Right lung (tissue), 5 donors: ENCODE results near the gene CDC5L. TPM values are rescaled to one million over a fixed set of nuclear protein-coding genes. Genes with fewer than 3 reads are reported as not detected.
A peak's percentile ranks its signal among the peaks of the same experiment; 100 is the strongest.

Experiments used
- DNase-seq, 2 donors: peaks; one replicate each; pipeline ENCODE4 v3.0.0-alpha.2; 2013
- polyA plus RNA-seq, 5 donors: library from polyadenylated mRNA; unstranded; fragments of 120-200 nt; gene quantifications; one replicate each; pipeline versions ENCODE4 v1.2.1 to v1.2.3, GENCODE V29; 2013; ENCODE audit warnings: inconsistent platforms in 1 of 5, low replicate concordance in 1 of 5; ENCODE audit not compliant: insufficient read length in 5 of 5, insufficient read depth in 1 of 5

CDC5L gene
- polyA plus RNA-seq, 5 donors = 27.3 to 40.8 (median 37.5) TPM

DNA sequence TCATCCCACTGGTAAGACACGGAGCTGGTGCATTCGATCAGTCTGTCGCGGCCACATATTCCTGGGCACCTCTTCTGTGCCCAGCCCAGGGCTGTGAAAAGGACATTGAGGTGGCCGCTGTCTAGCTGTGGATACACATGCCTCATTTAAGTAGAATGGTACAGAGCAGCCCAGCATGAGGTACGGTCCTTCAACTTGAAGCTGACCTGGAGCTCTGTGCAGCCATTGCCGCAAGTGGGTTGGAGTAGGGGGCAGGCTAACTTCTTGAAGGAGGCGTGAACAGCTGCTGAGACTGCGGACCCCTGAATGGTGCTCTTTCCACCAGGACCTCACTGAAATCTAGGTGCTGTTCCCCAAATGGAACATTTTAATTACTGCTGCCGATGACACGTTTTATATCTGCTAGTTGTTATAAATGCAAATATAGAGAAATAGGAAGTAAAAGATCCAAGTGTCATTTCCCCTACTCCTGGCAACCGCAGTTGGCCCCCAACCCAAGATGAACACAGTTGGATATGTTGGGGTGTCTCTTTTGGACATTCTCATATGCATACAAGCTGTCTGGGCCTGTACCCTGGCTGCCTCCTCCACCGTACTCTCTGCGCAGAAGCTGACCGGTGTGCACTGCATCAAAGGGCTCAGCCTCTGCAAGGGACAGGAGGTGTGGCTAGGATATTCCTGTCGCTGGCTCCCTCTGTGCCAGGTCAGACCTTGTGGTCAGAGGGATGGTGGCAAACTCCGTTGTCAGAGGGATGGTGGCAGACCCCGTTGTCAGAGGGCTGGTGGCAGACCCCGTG lies 86.1 kb downstream of the CDC5L start:
- DNase-seq = no peak

DNA sequence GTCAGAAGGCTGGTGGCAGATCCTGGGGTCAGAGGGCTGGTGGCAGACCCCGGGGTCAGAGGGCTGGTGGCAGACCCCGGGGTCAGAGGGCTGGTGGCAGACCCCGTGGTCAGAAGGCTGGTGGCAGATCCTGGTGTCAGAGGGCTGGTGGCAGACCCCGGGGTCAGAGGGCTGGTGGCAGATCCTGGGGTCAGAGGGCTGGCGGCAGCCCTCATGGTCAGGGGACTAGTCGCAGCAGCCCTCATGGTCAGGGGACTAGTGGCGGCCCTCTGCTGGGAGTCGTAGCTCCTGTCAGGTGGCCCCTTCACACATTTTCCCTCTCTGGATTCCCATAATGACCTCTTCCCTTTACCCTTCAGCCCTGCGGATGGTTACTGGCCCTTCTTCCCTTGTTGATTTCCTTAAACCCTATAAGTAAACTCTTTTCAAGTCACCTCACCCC lies 86.7 kb downstream of the CDC5L start:
- DNase-seq = no peak

DNA sequence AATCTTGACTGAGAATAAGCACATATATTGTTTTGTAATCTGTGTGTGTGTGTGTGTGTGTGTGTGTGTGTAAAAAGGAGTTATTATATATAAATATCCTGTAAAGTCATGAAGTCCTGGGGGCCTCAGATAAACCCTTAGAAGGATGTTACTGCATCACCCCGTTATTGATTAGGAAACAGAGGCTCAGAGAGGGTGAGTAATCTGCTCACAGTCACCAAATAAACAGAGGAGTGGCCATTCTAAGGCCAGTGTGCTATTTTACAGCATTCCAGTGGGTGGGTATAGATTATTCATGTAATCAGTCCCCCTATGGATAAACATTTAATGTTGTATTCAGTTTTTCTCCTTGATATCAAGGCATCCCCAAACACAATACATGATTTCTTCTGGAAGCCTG lies 87.1 kb downstream of the CDC5L start:
- DNase-seq = no peak

DNA sequence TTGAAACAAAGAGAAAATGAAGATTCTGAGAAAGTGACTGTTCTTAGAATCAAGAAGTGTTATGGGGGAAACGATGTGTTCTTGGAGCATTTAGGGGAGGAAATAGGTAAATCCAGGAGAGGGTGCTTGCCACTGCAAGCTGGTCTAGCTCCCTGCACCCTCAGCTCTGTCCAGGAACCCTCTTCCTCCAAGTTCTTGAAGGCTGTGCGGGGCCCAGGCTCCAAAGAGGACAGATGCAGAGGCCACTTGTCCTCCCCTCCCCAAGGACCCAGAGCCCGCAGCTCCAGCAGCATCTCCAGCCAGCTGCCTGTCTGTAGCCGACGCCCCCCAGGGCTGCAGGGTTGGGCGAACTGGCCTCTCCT lies 87.9 kb downstream of the CDC5L start:
- DNase-seq = no peak

DNA sequence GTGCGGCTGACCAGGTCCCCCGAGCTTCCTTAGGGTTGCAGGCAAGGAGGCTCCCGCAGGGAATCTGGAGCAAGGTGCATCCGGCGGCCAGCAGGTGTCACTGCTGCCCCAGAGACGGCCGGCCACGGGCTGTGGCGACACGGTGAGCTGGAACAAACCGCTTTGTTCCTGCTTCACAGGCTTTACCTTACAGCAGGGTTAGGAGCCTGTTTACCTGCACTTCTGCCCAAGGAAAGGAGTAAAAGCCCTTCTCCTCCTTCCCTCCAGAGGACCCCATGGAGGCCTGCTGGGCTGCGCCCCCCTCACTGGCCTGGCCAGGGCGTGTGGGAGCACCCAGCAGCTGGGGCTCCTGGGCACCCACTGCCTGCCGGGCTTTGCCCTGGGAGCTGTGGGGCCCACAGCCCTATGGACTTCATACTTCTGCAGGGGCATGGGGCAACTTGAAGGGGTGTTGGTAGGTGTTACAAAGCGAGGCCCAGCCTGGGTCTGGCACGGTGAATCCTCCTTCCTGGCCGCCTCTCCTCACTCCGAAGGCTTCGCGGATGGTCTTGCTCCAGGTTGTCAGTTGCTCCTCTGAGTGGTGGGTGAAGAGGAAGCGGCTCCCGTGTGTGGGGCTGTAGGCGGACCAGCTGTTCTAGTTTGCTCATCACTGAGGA lies 88.4 kb downstream of the CDC5L start:
- DNase-seq = peak; percentile 76 to 80

DNA sequence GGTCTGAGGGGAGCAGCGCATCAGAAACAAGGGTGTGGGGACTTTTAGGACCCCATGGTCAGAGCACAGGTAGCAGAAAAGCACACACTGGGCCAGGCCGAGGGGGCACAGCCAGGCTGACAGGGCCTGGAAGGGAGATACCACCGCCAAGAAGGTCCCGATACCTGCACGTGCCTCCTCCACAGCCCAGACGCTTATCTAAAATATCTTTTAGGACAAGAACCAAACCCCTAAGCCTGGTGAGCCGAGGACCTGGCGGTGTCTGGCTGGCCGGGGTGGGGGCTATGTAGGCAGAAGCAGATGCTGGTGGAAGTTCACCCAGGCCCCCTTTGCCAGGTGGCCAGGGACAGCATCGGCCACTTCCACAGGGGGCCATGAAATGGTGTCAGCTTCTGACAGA lies 89.3 kb downstream of the CDC5L start:
- DNase-seq = no peak

DNA sequence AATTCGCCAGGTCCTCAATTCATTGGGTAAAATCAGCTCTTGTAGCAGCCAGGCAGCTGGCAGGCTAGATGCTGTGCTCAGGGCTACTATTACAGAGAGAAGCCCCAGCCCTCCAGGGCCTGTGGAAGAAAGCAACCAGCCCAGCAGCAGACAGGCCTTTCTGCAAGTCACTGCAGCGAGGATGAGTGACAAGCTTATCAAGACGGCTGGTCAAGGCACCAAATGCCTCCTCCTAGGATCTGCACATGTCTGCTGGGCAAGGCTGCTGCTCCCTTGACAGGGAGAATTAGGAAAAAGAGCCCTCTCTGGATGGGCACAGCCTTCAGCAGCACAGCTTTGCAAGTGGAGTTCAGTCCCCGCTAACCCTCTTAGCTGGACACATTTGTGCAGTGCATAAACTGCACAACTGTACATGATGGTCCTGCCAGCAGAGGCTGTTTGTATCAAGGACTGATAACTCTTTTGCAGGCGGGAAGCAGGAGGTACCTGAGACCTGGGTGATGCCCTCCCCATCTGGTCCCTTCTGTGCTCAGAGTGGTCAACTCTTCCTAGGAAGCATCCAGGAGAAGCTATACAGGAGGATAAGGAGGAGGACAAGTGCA lies 89.9 kb downstream of the CDC5L start:
- DNase-seq = no peak

DNA sequence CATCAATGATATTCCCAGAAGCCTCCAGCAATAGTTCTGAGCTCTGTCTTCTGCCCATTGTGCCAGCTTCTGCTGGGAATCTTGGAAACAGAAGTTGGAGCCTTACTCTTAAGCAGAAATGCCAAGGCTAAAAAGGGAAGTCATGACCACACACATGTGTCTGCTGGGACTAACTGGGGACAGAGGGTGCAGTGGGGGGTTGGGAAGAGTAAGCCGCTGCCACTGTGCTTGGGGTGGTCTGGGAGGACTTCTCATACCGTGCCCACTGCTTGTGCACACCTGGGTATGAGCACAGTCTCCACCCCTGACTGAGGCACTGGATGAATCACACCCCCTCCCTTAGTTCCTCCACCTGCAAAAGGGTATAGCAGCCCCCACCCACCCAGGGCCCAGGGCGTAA lies 90.7 kb downstream of the CDC5L start:
- no peak for DNase-seq

DNA sequence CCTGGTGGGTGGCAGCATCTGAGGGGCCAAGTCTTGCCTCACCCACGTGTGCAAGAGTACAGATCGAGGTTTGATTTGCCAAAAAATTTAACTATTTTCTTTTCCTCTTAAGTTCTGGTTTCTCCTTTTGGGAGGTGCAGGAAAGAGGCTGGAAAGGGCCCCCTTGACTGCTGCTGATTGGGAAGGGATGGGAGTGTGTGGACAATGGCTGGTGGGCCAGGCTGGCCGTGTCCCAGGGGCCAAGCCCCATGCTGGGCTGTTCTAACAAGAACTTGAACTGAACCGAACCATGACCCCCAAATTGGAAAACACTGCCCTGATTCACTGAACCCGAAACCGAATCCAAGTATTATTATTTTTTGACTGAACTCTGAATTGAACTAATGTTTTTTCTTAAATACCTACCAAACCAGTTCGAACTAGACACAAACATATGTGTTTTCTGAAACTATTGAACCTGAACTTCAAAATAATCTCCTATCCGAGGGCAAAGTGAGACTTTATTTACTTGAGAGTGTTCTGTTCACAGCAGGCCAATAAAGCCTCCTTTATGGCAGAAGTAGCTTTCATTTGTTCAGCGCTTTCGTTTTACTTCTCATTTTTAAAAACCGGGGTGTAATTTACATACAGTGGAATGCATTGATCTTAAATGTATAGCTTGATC lies 91.2 kb downstream of the CDC5L start:
- DNase-seq = no peak

DNA sequence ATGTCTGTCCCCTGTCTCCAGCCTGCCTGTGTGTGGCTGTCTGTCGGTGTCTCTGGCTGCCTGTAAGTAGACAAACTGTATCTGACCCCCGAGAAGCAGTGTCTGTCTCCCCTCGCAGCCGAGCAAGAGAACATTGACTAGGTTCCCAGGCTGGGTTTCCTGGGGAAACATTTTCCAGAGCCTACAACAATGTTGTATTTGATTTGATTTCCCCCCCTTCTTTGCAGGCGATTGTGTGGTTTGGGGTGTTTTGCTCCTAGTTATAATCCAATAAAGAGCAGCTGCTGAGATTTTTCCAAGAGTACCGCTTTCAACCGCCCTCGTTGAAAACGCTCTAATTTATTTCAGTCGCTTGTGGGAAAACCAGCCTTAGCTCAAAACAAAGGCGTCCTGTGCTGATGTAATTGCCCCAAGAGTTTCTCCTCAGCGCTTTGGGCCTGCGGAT lies 92.6 kb downstream of the CDC5L start:
- DNase-seq = no peak

DNA sequence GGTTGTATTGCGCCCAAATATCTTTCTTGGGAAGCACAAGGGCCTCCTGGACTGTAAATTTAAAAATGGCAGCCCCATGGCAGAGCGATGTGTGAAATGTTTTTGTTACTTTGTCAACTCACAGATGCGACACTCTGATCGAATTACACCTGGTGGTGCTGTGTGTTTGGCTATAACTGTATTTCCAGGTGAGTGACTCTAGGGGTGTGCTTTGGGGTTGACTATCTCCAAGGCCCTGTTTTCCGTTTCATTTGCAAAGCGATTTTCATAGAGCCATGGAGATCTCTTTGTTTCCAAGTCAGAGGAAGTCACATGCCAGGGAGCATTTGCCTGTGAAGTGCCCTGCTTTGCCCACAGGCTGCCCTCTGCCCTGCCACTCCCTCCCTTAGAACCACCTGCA lies 93.5 kb downstream of the CDC5L start:
- DNase-seq = no peak

DNA sequence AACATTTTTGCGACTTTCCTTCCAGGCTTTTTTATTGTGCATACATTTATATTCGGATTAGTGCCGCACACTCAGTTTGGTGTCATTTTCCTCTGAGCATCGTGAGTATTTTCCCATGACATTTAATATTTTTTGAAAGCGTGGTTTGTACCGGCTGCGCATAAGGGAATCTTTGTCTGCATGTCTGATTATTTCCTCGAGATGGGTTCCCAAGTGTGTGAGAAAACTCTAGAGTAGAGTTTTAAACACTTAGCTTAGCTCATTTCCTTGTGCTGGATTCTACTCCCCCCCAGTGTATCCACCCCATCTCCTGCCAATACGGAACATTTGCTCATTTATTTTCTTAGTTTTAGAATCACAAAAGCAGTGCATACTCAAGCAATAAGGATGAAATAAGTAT lies 94.3 kb downstream of the CDC5L start:
- no peak for DNase-seq

DNA sequence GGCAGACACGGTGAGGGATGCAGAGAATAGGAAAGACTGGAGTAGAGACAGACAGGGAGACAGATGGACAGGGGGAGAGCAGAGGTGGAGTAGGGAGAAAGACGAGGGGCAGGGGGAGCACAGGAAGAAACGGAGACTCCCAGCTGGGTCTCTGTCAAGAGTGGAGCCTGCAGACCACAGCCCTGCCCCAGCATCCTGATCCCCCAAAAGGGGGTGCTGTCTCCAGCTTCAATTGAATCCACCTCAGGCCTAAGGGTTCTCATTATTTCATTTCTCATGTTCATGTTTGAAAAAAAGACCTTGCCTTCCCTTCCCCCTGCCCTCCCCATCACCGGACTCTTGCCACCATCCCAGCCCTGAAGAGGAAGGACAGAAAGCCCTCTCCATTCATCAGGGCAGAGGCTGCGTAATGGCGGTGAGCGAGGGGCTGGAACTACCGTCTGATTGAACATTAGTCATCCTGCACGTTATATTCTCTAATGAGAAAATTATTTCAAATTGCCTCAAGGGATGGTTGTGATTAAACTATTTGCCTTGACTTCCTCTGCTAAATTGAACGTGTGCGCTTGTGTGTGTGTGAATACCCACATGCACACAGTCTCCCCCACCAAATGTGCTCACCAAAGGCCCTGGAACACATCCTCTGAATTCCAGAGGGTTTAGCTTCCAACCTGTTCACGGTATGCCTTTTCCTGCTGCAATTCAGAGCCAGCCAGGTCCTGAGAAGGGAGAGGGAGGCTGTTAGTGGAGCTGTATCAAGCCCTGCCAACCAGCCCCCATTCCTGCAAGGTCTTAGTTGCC lies 98.3 kb downstream of the CDC5L start:
- no peak for DNase-seq

DNA sequence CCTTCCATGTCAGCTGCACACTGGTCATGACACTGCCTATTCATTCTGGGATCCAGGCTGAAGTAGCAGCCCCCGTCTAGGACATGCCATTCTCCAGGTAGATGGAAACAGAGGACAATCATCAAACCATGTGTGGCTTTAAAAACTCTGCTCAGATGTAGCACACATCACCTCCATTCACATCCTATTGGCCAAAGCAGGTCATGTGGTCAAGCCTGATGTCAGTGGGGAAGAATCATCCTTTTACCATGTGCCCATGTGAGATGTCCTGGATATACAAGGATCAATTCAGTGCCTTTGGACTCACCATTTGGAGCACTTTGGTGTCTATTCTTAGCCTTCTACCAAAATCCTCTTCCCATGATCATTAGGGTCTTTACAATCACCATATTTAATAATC lies 99.5 kb downstream of the CDC5L start:
- DNase-seq = no peak

DNA sequence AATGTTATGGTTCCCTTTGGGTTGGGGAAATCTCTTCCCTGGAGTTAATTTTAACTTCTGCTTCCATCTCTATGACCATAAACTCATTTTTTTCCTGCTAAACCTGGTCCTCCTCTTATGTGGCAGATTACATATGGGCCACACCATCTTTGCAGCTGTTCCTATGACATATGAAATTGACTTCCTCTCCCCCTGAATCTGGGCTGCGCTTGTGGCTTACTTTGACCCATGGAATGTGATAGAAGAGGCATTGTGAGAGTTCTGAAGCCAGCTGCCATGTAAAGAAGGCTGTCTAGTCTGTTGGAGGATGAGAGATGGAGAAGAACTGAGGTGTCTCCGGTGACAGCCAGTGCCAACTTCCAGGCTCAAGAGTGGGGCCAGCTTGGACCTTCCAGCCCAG lies 100.1 kb downstream of the CDC5L start:
- DNase-seq = no peak

DNA sequence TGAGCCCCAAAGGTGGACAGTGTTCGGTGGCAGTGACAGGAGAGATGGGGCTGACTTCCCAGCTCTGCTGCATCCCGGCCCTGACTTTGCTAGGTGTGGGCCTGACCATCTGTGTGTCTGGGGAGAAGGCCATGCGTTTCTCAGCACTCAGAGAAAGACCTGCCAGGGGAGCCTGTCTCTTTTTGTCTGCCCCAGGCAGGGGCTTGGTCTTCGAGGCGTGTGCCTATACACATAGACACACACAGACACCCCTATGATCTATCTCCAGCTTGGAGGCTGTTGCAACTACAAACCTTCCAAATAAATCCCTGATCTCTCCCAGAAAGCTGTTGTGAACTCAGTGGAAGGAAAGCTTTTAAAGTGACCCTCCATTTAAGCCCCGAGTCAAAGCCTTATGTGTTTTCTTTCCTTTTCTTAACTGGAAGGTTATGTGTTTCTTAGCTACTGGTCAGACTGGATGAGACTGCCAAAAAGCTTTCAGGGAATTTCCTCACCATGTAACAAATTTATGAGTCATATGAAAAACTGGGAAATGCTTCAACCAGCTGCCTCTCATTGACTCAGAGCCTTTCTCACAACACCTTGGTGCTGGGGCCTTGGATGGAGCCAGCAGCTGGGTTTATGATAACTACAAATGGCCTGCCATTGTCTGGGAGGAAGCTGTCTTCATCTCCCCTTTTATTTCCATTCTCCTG lies 102.6 kb downstream of the CDC5L start:
- DNase-seq = peak; percentile 57 to 65

DNA sequence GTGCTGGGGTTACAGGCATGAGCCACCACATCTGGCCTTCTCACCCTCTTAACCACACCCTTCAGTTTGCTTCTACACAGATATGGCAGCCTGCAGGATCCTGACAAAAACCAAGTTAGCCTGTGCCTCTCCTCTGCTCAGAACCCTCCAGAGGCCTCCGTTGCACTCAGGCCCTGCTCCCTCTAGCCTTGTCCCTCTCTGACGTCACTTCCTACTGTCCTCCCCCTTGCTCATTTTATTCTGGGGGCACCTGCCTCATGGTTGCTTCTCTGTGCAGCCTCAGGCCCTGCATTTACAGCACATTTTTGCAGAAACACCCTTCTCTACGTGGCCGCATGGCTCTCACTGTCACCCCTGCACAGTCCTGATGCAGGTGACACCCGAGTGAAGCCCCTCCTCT lies 105.6 kb downstream of the CDC5L start:
- DNase-seq = no peak

DNA sequence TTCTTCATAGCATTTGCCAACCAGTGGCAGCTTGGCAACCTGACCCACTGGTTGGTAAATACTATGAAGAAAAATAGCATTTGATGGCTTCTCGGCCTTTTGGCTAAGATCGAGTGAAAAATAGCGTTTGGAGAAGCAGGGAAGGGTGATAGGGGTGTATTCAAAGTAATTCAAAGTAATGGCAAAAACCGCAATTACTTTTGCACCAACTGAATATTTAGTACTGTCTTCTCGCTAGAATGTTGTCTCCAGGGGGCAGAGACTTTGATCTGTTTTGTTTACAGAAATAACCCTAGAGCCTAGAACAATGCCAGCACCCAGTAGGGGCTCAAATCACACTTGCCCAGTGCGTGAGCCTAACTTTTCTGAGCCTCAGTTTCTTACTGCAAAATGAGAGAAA lies 106.1 kb downstream of the CDC5L start:
- no peak for DNase-seq

DNA sequence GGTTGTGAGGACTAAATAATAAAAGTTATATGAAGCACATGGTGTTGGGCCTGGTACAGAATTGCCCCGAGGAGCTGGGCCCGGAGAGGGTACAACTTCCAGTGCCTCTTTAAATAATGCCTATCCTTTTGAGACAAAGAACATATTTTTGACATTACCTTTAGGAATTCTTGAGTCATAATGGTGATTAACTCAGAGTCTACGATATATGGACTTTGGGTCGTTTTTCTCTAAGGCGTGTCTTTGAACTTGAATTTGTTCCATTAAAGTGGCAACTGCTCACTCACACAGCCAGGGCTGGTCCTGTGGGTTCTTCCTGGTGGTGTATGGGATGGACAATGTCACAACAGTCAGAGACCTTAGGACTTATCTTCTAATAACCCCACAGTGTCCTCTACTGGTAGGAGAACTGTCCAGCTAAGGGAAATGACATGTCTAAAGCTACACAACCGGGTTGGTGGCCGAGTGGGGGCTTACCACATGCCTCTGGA lies 106.5 kb downstream of the CDC5L start:
- no peak for DNase-seq

DNA sequence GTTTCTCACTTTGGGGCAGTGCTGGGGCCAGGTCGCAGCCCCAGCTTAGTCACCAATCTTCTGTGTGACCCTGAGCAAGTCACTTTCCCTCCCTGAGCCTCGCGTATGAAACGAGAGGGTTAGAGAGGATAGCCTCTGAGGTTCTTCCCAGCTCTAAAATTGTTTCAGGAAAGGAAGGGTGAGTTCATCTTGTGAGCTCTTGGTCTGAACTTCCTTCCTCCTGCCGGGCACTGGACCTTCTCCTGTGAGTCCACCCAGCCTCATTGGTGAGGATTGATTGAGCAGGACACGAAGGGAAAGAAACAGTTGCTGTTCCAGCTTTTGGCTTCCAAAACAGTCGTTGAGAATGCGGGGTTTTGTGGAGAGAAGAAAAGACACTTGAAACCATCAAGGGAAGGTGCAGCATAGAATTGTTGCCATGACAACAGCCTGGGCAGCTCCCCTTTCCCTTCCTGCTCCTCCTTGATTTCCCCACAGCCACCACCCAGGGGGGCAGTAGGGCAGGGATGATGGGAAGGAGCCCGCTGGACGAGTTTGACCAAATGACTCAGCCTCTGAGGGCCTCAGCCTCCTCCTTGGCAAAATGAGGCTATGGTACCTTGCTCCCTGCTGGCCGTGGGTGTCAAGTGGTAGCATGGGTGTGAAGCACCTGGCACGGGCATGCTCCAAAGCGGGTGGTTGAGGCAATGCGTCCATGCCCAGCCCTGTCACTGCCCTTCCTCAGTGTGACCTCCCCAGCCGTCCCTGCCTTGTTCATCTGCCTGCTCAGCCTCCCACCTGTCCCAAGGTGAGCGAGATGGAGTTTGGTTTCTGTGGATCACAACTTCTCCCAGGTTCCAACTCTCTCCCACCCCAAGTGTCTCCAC lies 107.8 kb downstream of the CDC5L start:
- no peak for DNase-seq
